Loucy (cell line): ENCODE data around the gene TIMM50.

Experiments used
- CTCF ChIP-seq: fragments of 200-600 bp; sonication (generic); conservative IDR thresholded peaks from 2 replicates; pipeline ENCODE4 v1.5.1; 2014; ENCODE audit warnings: mild to moderate bottlenecking, antibody characterized with exemption, low read length
- EZH2phosphoT487 ChIP-seq: fragments of 200-600 bp; IDR thresholded peaks from 2 replicates; pipeline ENCODE4 v1.6.1; 2018; ENCODE audit warnings: antibody characterized with exemption, mild to moderate bottlenecking, moderate library complexity, borderline replicate concordance

GRCh38 chr19:39533003-39533512 is 52.4 kb downstream of the TIMM50 start:
- TF ChIP-seq CTCF (no peak), EZH2phosphoT487 (no peak)
